ENCODE data around the gene LRRC28. TPM values are rescaled to one million over a fixed set of nuclear protein-coding genes. Genes with fewer than 3 reads are reported as not detected.

The LRRC28 gene
- total RNA-seq, 1 experiment from 2014 or later = 39.3 TPM

DNA sequence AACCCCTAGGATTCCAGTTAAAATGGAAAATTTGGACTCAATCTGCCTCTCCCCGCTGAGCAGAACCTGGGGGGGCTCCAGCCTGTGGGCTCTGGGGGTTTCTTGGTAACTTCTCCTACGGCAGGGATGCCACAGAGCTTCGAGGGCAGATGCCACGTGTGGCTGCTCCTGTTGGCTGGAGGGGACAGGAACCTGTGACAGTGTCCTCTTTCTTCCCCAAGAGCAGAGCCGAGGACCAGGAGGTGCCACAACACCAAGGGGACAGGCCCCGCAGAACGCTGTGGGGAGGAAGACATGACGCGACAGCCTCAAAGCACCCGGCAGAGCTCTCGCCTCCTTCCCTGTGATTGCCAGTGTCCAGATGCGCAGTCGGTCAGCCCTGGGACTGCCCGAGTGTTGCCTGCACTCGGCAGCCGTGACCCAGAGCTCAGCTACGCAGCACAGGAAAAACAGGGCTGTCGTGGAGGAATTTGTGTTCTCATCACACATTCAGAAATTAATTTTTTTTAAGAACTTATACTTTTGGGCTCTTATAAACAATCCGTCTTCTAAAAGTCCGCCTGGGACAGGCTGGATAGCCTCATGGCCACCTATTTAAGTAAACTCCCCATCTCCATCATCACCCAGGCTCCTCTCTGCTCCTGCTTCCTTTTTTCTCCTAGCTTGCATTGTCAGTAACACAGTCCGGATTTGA is 182.6 kb downstream of the LRRC28 start:
- ChIA-PET CTCF (interaction anchor here (0.6 kb wide), 2 partner anchors 73 to 217 kb away, joined by 3 read pairs; no protein-coding TSS in a partner anchor), POLR2A (no interaction called here)
- no TSS peak for BruUV-seq (replicated peaks)
- H3K9me3 ChIP-seq (ENCODE audit: control insufficient read depth, insufficient read depth, low read depth, low read length) = no peaks in the 10 kb centered on the region
- TF ChIP-seq SIN3A (IDR thresholded peaks at IDR 0.05; ENCODE audit: borderline replicate concordance, insufficient read depth, low read depth, low read length) (no peak), TCF7L2 (IDR thresholded peaks at IDR 0.05; ENCODE audit: low read depth, low read length) (no peak), POLR2AphosphoS5 (IDR thresholded peaks at IDR 0.05; ENCODE audit: low read depth, low read length) (no peak)
- TF ChIP-seq, protein P1, sequence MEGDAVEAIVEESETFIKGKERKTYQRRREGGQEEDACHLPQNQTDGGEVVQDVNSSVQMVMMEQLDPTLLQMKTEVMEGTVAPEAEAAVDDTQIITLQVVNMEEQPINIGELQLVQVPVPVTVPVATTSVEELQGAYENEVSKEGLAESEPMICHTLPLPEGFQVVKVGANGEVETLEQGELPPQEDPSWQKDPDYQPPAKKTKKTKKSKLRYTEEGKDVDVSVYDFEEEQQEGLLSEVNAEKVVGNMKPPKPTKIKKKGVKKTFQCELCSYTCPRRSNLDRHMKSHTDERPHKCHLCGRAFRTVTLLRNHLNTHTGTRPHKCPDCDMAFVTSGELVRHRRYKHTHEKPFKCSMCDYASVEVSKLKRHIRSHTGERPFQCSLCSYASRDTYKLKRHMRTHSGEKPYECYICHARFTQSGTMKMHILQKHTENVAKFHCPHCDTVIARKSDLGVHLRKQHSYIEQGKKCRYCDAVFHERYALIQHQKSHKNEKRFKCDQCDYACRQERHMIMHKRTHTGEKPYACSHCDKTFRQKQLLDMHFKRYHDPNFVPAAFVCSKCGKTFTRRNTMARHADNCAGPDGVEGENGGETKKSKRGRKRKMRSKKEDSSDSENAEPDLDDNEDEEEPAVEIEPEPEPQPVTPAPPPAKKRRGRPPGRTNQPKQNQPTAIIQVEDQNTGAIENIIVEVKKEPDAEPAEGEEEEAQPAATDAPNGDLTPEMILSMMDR (IDR thresholded peaks at IDR 0.05) = no peak
- TF ChIP-seq, protein P2, sequence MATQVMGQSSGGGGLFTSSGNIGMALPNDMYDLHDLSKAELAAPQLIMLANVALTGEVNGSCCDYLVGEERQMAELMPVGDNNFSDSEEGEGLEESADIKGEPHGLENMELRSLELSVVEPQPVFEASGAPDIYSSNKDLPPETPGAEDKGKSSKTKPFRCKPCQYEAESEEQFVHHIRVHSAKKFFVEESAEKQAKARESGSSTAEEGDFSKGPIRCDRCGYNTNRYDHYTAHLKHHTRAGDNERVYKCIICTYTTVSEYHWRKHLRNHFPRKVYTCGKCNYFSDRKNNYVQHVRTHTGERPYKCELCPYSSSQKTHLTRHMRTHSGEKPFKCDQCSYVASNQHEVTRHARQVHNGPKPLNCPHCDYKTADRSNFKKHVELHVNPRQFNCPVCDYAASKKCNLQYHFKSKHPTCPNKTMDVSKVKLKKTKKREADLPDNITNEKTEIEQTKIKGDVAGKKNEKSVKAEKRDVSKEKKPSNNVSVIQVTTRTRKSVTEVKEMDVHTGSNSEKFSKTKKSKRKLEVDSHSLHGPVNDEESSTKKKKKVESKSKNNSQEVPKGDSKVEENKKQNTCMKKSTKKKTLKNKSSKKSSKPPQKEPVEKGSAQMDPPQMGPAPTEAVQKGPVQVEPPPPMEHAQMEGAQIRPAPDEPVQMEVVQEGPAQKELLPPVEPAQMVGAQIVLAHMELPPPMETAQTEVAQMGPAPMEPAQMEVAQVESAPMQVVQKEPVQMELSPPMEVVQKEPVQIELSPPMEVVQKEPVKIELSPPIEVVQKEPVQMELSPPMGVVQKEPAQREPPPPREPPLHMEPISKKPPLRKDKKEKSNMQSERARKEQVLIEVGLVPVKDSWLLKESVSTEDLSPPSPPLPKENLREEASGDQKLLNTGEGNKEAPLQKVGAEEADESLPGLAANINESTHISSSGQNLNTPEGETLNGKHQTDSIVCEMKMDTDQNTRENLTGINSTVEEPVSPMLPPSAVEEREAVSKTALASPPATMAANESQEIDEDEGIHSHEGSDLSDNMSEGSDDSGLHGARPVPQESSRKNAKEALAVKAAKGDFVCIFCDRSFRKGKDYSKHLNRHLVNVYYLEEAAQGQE (IDR thresholded peaks at IDR 0.05; ENCODE audit: insufficient read depth in 1 of 2, low read depth in 2 of 2, low read length in 1 of 2) = no peak
- H3K27me3 ChIP-seq (ENCODE audit: control insufficient read depth, insufficient read depth, low read length) = no peaks in the 10 kb centered on the region
- H3K4me3 ChIP-seq (ENCODE audit: low read depth in 2 of 2, low read length in 2 of 2) = no peak overlapping the region
- intact Hi-C loops (cut with micrococcal nuclease; ENCODE audit: unreplicated experiment) = no loop called here
- no peak overlapping the region for H3K27ac ChIP-seq (ENCODE audit: low read length)
- ATAC-seq = no peak
- H3K36me3 ChIP-seq (ENCODE audit: control insufficient read depth, insufficient read depth, low read length) = no peaks in the 10 kb centered on the region
- peaks cover 8% of the 10 kb centered on the region; the same call in 1 of the 2 replicates for H3K4me1 ChIP-seq (ENCODE audit: control insufficient read depth, insufficient read depth, low read length)
- in situ Hi-C loops (cut with HindIII; ENCODE audit: low pct_unique_long_range_greater_than_20kb, low sequenced_read_pairs) = no loop called here
- DNase-seq (ENCODE audit: low read depth, low spot score) = no peak

GRCh38 chr15:99434506-99435112 is 183.3 kb downstream of the LRRC28 start:
- no peak for ATAC-seq
- Histone ChIP-seq H3K27ac (ENCODE audit: low read length) (no peak overlapping the region), H3K4me1 (ENCODE audit: control insufficient read depth, insufficient read depth, low read length) (peaks cover 8% of the 10 kb centered on the region; the same call in 1 of the 2 replicates), H3K36me3 (ENCODE audit: control insufficient read depth, insufficient read depth, low read length) (no peaks in the 10 kb centered on the region), H3K9me3 (ENCODE audit: control insufficient read depth, insufficient read depth, low read depth, low read length) (no peaks in the 10 kb centered on the region), H3K27me3 (ENCODE audit: control insufficient read depth, insufficient read depth, low read length) (no peaks in the 10 kb centered on the region), H3K4me3 (ENCODE audit: low read depth in 2 of 2, low read length in 2 of 2) (no peak overlapping the region)
- DNase-seq (ENCODE audit: low read depth, low spot score) = no peak
- in situ Hi-C loops (cut with HindIII; ENCODE audit: low pct_unique_long_range_greater_than_20kb, low sequenced_read_pairs) (no loop called here), intact Hi-C loops (cut with micrococcal nuclease; ENCODE audit: unreplicated experiment) (no loop called here)
- ChIA-PET CTCF (no interaction called here), POLR2A (no interaction called here)
- BruUV-seq (replicated peaks) = no TSS peak
- no peak for TF ChIP-seq SIN3A (IDR thresholded peaks at IDR 0.05; ENCODE audit: borderline replicate concordance, insufficient read depth, low read depth, low read length)
- TF ChIP-seq, protein P2 (IDR thresholded peaks at IDR 0.05; ENCODE audit: insufficient read depth in 1 of 2, low read depth in 2 of 2, low read length in 1 of 2) = no peak
- no peak for TF ChIP-seq POLR2AphosphoS5 (IDR thresholded peaks at IDR 0.05; ENCODE audit: low read depth, low read length)
- TF ChIP-seq, protein P1 (IDR thresholded peaks at IDR 0.05) = no peak
- no peak for TF ChIP-seq TCF7L2 (IDR thresholded peaks at IDR 0.05; ENCODE audit: low read depth, low read length)
